ENCODE measurements around the gene SWSAP1. TPM values are rescaled to one million over a fixed set of nuclear protein-coding genes. Genes with fewer than 3 reads are reported as not detected.

SWSAP1 gene
- total RNA-seq, 1 experiment from 2014 or later: 3.0 TPM

- H3K36me3 Mint-ChIP-seq: peaks cover 3% of the 10 kb centered on the region; the same call in 1 of the 2 replicates
- H3K4me3 Mint-ChIP-seq: no peak overlapping the region
- peaks cover 21% of the 10 kb centered on the region for H3K27me3 Mint-ChIP-seq (ENCODE audit: low read depth)
- DNase-seq (ENCODE audit: low spot score) (no peak), ATAC-seq (no peak)
- POLR2A ChIA-PET: interaction anchor here (0.6 kb wide), 1 partner anchor 218 kb away, joined by 3 read pairs; no protein-coding TSS in a partner anchor
- TF ChIP-seq SMAD3 (CRISPR knock-in tag; IDR thresholded peaks at IDR 0.05; ENCODE audit: borderline replicate concordance) (no peak), ELF4 (CRISPR knock-in tag; IDR thresholded peaks at IDR 0.05; ENCODE audit: low read depth) (no peak), IRF2 (CRISPR knock-in tag; IDR thresholded peaks at IDR 0.05; ENCODE audit: borderline replicate concordance, low read depth) (no peak), GABPB1 (CRISPR knock-in tag; IDR thresholded peaks at IDR 0.05) (no peak), HMGA2 (CRISPR knock-in tag; IDR thresholded peaks at IDR 0.05) (no peak), EMX1 (CRISPR knock-in tag; IDR thresholded peaks at IDR 0.05) (no peak), NFE2L1 (CRISPR knock-in tag; IDR thresholded peaks at IDR 0.05) (no peak)
- TF ChIP-seq, protein P1, sequence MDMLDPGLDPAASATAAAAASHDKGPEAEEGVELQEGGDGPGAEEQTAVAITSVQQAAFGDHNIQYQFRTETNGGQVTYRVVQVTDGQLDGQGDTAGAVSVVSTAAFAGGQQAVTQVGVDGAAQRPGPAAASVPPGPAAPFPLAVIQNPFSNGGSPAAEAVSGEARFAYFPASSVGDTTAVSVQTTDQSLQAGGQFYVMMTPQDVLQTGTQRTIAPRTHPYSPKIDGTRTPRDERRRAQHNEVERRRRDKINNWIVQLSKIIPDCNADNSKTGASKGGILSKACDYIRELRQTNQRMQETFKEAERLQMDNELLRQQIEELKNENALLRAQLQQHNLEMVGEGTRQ (CRISPR knock-in tag; IDR thresholded peaks at IDR 0.05): no peak
- TF ChIP-seq, protein P2, sequence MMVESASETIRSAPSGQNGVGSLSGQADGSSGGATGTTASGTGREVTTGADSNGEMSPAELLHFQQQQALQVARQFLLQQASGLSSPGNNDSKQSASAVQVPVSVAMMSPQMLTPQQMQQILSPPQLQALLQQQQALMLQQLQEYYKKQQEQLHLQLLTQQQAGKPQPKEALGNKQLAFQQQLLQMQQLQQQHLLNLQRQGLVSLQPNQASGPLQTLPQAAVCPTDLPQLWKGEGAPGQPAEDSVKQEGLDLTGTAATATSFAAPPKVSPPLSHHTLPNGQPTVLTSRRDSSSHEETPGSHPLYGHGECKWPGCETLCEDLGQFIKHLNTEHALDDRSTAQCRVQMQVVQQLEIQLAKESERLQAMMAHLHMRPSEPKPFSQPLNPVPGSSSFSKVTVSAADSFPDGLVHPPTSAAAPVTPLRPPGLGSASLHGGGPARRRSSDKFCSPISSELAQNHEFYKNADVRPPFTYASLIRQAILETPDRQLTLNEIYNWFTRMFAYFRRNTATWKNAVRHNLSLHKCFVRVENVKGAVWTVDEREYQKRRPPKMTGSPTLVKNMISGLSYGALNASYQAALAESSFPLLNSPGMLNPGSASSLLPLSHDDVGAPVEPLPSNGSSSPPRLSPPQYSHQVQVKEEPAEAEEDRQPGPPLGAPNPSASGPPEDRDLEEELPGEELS (CRISPR knock-in tag; IDR thresholded peaks at IDR 0.05): no peak
- no peak overlapping the region for H3K27ac Mint-ChIP-seq
- peaks cover 16% of the 10 kb centered on the region for H3K4me1 Mint-ChIP-seq
- CTCF ChIA-PET: interaction anchor here (1.5 to 1.6 kb wide), 3 partner anchors 10 to 71 kb away, joined by 5 read pairs; partner anchors contain the start of gene SWSAP1
- no peaks in the 10 kb centered on the region for H3K9me3 Mint-ChIP-seq
These were observed 10.1 kb upstream of the SWSAP1 start for GRCh38 chr19:11364296-11364904.

DNA sequence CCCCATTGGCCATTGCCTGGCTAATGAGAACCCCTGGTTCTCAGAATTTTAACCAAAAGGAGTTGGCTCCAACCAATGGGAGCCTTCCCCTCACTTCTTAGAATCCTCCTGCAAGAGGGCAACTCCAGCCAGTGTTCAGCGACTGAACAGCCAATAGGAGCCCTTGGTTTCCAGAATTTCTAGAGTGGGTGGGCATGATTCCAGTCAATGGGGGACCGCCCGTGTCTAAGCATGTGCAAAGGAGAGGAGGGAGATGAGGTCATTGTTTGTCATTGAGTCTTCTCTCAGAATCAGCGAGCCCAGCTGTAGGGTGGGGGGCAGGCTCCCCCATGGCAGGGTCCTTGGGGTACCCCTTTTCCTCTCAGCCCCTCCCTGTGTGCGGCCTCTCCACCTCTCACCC lies 9.5 kb upstream of the SWSAP1 start:
- H3K4me1 Mint-ChIP-seq: peaks cover 16% of the 10 kb centered on the region
- H3K4me3 Mint-ChIP-seq: no peak overlapping the region
- no peak for DNase-seq (ENCODE audit: low spot score)
- ChIA-PET POLR2A (interaction anchor here (0.6 kb wide), 1 partner anchor 219 kb away, joined by 3 read pairs; no protein-coding TSS in a partner anchor), CTCF (interaction anchor here (1.5 kb wide), 1 partner anchor 10 kb away, joined by 5 read pairs; the partner anchor contains the start of gene SWSAP1)
- no peak for ATAC-seq
- H3K9me3 Mint-ChIP-seq: no peaks in the 10 kb centered on the region
- peaks cover 15% of the 10 kb centered on the region for H3K27me3 Mint-ChIP-seq (ENCODE audit: low read depth)
- H3K36me3 Mint-ChIP-seq: peaks cover 3% of the 10 kb centered on the region; the same call in 1 of the 2 replicates
- H3K27ac Mint-ChIP-seq: no peak overlapping the region
- TF ChIP-seq CREB1 (CRISPR knock-in tag; IDR thresholded peaks at IDR 0.05) (no peak), ZNF317 (CRISPR knock-in tag; IDR thresholded peaks at IDR 0.05; ENCODE audit: borderline replicate concordance, low read depth) (no peak), SOX15 (CRISPR knock-in tag; IDR thresholded peaks at IDR 0.05) (no peak), NR3C1 (CRISPR knock-in tag; conservative IDR thresholded peaks at IDR 0.05; ENCODE audit: low read depth) (no peak), RORB (CRISPR knock-in tag; IDR thresholded peaks at IDR 0.05) (no peak), SMAD3 (CRISPR knock-in tag; IDR thresholded peaks at IDR 0.05; ENCODE audit: borderline replicate concordance) (no peak)
- TF ChIP-seq, protein P3, sequence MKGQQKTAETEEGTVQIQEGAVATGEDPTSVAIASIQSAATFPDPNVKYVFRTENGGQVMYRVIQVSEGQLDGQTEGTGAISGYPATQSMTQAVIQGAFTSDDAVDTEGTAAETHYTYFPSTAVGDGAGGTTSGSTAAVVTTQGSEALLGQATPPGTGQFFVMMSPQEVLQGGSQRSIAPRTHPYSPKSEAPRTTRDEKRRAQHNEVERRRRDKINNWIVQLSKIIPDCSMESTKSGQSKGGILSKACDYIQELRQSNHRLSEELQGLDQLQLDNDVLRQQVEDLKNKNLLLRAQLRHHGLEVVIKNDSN (CRISPR knock-in tag; IDR thresholded peaks at IDR 0.05): no peak
- TF ChIP-seq, protein P4, sequence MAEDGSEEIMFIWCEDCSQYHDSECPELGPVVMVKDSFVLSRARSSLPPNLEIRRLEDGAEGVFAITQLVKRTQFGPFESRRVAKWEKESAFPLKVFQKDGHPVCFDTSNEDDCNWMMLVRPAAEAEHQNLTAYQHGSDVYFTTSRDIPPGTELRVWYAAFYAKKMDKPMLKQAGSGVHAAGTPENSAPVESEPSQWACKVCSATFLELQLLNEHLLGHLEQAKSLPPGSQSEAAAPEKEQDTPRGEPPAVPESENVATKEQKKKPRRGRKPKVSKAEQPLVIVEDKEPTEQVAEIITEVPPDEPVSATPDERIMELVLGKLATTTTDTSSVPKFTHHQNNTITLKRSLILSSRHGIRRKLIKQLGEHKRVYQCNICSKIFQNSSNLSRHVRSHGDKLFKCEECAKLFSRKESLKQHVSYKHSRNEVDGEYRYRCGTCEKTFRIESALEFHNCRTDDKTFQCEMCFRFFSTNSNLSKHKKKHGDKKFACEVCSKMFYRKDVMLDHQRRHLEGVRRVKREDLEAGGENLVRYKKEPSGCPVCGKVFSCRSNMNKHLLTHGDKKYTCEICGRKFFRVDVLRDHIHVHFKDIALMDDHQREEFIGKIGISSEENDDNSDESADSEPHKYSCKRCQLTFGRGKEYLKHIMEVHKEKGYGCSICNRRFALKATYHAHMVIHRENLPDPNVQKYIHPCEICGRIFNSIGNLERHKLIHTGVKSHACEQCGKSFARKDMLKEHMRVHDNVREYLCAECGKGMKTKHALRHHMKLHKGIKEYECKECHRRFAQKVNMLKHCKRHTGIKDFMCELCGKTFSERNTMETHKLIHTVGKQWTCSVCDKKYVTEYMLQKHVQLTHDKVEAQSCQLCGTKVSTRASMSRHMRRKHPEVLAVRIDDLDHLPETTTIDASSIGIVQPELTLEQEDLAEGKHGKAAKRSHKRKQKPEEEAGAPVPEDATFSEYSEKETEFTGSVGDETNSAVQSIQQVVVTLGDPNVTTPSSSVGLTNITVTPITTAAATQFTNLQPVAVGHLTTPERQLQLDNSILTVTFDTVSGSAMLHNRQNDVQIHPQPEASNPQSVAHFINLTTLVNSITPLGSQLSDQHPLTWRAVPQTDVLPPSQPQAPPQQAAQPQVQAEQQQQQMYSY (CRISPR knock-in tag; IDR thresholded peaks at IDR 0.05): no peak
- TF ChIP-seq, protein P5, sequence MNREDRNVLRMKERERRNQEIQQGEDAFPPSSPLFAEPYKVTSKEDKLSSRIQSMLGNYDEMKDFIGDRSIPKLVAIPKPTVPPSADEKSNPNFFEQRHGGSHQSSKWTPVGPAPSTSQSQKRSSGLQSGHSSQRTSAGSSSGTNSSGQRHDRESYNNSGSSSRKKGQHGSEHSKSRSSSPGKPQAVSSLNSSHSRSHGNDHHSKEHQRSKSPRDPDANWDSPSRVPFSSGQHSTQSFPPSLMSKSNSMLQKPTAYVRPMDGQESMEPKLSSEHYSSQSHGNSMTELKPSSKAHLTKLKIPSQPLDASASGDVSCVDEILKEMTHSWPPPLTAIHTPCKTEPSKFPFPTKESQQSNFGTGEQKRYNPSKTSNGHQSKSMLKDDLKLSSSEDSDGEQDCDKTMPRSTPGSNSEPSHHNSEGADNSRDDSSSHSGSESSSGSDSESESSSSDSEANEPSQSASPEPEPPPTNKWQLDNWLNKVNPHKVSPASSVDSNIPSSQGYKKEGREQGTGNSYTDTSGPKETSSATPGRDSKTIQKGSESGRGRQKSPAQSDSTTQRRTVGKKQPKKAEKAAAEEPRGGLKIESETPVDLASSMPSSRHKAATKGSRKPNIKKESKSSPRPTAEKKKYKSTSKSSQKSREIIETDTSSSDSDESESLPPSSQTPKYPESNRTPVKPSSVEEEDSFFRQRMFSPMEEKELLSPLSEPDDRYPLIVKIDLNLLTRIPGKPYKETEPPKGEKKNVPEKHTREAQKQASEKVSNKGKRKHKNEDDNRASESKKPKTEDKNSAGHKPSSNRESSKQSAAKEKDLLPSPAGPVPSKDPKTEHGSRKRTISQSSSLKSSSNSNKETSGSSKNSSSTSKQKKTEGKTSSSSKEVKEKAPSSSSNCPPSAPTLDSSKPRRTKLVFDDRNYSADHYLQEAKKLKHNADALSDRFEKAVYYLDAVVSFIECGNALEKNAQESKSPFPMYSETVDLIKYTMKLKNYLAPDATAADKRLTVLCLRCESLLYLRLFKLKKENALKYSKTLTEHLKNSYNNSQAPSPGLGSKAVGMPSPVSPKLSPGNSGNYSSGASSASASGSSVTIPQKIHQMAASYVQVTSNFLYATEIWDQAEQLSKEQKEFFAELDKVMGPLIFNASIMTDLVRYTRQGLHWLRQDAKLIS (CRISPR knock-in tag; IDR thresholded peaks at IDR 0.05; ENCODE audit: borderline replicate concordance): no peak
- TF ChIP-seq, protein P6, sequence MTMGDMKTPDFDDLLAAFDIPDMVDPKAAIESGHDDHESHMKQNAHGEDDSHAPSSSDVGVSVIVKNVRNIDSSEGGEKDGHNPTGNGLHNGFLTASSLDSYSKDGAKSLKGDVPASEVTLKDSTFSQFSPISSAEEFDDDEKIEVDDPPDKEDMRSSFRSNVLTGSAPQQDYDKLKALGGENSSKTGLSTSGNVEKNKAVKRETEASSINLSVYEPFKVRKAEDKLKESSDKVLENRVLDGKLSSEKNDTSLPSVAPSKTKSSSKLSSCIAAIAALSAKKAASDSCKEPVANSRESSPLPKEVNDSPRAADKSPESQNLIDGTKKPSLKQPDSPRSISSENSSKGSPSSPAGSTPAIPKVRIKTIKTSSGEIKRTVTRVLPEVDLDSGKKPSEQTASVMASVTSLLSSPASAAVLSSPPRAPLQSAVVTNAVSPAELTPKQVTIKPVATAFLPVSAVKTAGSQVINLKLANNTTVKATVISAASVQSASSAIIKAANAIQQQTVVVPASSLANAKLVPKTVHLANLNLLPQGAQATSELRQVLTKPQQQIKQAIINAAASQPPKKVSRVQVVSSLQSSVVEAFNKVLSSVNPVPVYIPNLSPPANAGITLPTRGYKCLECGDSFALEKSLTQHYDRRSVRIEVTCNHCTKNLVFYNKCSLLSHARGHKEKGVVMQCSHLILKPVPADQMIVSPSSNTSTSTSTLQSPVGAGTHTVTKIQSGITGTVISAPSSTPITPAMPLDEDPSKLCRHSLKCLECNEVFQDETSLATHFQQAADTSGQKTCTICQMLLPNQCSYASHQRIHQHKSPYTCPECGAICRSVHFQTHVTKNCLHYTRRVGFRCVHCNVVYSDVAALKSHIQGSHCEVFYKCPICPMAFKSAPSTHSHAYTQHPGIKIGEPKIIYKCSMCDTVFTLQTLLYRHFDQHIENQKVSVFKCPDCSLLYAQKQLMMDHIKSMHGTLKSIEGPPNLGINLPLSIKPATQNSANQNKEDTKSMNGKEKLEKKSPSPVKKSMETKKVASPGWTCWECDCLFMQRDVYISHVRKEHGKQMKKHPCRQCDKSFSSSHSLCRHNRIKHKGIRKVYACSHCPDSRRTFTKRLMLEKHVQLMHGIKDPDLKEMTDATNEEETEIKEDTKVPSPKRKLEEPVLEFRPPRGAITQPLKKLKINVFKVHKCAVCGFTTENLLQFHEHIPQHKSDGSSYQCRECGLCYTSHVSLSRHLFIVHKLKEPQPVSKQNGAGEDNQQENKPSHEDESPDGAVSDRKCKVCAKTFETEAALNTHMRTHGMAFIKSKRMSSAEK (CRISPR knock-in tag; IDR thresholded peaks at IDR 0.05; ENCODE audit: borderline replicate concordance): no peak

Measured in WTC11 (cell line).